Glomerular visceral epithelial cell (primary cell): Measurements from ENCODE around the gene BID.
A peak's percentile ranks its signal among the peaks of the same experiment; 100 is the strongest.

Experiments
- DNase-seq: peaks from one replicate; pipeline ENCODE4 v3.0.0-alpha.2; 2016; ENCODE audit errors: extremely low spot score

The BID gene

GRCh38 chr22:17803609-17804270 is 29.5 kb upstream of the BID start:
- DNase-seq, result no peak

- DNase-seq, result no peak
These were observed 28.6 kb upstream of the BID start for GRCh38 chr22:17802822-17803221.

GRCh38 chr22:17802411-17802810 is 28.1 kb upstream of the BID start:
- DNase-seq, result no peak

GRCh38 chr22:17797721-17798559 is 23.7 kb upstream of the BID start:
- DNase-seq, result no peak

- DNase-seq, result no peak
These were observed 22.4 kb upstream of the BID start for GRCh38 chr22:17796695-17797094.

GRCh38 chr22:17795661-17796548 is 21.6 kb upstream of the BID start:
- DNase-seq, result no peak

GRCh38 chr22:17794726-17795542 is 20.7 kb upstream of the BID start:
- DNase-seq, result no peak

- DNase-seq, result no peak
These were observed 18.7 kb upstream of the BID start for GRCh38 chr22:17792854-17793434.

GRCh38 chr22:17792299-17792698 is 18.0 kb upstream of the BID start:
- no peak for DNase-seq

GRCh38 chr22:17791196-17791595 is 16.9 kb upstream of the BID start:
- DNase-seq, result no peak

GRCh38 chr22:17789379-17790200 is 15.3 kb upstream of the BID start:
- DNase-seq, result no peak

- no peak for DNase-seq
These were observed 14.5 kb upstream of the BID start for GRCh38 chr22:17788528-17789378.

- DNase-seq, result no peak
These were observed 13.6 kb upstream of the BID start for GRCh38 chr22:17787716-17788330.

GRCh38 chr22:17787241-17787640 is 13.0 kb upstream of the BID start:
- no peak for DNase-seq

- no peak for DNase-seq
These were observed 12.3 kb upstream of the BID start for GRCh38 chr22:17786435-17787161.

- DNase-seq, result peak; percentile 52
These were observed 11.2 kb upstream of the BID start for GRCh38 chr22:17785185-17786184.

- DNase-seq, result no peak
These were observed 10.5 kb upstream of the BID start for GRCh38 chr22:17784776-17785175.
